GM12873 (cell line): ENCODE results near the gene PPFIBP1.

ENCODE experiments used
- TF ChIP-seq, protein P1 (sequence below): IDR thresholded peaks from 2 replicates; pipeline ENCODE4 v1.5.1; 2012; ENCODE audit warnings: low read depth, mild to moderate bottlenecking, moderate library complexity, low read length, control low read depth; ENCODE audit not compliant: insufficient read depth; ENCODE audit errors: missing control alignments

The PPFIBP1 gene

DNA sequence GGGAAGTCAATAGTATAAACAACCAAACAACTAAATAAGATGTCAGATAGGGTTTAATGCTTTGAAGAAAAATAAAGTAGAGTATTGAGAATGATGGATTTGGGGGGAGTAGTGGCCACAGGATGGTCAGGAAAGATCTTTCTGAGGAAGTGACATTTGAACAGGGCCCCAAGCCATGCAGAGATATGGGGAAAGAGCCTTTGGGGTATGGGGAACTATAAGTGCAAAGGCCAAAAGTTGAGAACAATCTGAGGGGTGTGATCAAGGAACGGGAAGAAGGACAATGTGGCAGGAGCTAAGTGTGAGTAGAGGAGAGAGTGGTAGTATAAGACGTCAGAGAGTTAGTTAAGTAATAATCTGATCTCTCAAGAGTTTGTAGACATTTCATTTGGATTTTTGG, 188.0 kb downstream of the PPFIBP1 start:
- TF ChIP-seq, protein P1, sequence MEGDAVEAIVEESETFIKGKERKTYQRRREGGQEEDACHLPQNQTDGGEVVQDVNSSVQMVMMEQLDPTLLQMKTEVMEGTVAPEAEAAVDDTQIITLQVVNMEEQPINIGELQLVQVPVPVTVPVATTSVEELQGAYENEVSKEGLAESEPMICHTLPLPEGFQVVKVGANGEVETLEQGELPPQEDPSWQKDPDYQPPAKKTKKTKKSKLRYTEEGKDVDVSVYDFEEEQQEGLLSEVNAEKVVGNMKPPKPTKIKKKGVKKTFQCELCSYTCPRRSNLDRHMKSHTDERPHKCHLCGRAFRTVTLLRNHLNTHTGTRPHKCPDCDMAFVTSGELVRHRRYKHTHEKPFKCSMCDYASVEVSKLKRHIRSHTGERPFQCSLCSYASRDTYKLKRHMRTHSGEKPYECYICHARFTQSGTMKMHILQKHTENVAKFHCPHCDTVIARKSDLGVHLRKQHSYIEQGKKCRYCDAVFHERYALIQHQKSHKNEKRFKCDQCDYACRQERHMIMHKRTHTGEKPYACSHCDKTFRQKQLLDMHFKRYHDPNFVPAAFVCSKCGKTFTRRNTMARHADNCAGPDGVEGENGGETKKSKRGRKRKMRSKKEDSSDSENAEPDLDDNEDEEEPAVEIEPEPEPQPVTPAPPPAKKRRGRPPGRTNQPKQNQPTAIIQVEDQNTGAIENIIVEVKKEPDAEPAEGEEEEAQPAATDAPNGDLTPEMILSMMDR: no peak

DNA sequence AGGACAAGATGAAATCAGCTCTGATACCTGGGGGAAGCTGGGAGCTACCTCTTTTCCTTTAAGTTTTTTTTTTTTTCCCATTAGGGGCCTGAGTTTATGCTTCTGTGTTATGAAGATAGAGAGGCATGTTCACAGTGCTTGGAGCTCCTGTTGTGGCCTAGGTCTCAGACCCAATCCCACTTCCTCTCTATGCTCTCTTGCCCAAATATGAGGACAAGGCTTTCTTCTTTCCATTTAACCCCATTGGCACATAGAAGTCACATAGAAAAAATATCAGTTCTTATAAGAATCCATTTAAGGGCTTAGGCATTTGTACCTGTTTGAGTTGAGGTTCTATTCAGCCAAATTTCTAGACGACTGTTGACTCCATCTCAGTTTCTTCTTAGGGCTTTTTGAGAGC, 199.2 kb downstream of the PPFIBP1 start:
- TF ChIP-seq, protein P1: no peak

DNA sequence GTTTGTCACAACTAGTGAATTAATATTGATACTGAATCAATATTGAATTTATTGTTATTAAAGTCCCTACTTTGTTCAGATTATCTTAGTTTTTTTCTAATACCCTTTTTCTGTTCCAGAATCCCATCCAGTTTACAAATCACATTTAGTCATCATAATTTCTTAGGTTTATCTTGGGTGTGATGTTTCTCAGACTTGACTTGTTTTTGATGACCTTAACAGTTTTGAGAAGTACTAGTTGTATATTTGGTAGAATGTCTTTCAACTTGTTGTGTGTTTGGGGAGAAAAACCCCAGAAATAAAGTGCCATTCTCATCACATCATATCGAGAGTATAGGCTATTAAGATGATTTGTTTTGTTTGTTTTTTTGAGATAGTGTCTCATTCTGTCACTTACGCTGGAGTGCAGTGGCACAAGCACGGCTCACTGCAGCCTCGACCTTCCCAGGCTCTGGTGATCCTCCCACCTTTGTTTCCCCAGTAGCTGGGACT, 206.1 kb downstream of the PPFIBP1 start:
- TF ChIP-seq, protein P1: no peak

DNA sequence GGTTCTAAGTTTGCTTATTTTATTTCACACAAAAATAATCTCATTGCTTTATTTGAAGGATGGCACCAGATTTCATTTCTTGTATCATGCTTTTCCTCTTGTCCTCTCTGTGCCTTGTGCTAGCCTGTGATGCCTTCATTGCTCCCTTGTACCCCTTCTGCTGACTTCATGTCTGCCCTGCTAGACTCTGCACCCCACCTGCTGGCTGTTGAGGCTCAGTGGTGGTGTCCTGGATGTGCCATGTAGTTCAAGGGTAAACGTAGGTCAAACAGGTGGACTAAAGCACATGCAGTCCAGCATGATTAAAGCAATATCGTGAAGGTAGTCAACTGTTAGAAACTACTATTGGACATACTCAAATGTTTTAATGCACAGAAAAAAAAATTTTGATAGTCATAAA, 208.3 kb downstream of the PPFIBP1 start:
- TF ChIP-seq, protein P1: peak; percentile 50

DNA sequence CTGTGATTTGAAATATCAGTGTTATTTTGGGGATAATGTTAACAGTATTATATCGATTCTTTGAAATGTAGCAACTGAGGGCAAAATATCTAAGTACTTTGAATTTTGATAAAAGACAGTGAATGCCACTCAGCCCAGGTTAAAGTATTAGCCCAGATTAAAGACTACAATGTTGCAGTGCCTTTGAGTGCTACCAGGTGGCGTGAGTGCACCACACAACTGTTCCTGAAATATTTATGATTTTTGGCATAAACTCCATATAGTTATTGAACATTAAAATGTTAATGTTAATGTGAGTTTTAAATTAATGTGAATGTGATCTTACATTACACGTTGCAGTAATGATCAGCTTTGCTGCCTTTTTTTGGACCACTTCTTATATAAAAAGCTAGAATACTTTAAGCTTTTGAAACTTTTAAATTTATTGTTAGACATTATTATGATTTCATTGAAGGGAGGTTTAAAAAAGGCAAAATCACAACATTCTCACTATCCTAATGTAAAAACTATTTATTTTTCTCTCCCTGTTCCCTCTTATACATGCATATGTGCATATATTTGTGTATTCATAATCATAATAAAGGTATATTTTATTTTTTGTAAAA, 209.1 kb downstream of the PPFIBP1 start:
- TF ChIP-seq, protein P1: peak; percentile 79

DNA sequence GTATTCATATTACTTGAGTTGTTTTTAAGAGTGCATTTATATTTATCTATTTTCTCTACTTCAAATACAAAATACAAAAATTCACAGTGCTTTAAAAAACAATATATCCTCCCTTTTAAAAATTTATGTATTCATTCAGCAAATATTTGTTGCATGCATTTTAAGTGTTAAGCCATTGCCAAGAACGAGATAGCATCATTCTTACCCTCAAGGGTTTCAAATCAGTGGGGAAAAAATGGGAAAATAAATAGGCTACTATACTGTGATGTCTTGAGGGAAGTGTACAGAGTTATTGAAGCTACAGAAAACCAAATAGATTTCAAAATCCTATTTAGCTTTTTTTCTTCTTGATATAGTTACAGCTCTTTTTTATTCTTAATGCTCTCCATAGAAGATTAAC, 209.8 kb downstream of the PPFIBP1 start:
- TF ChIP-seq, protein P1: no peak

DNA sequence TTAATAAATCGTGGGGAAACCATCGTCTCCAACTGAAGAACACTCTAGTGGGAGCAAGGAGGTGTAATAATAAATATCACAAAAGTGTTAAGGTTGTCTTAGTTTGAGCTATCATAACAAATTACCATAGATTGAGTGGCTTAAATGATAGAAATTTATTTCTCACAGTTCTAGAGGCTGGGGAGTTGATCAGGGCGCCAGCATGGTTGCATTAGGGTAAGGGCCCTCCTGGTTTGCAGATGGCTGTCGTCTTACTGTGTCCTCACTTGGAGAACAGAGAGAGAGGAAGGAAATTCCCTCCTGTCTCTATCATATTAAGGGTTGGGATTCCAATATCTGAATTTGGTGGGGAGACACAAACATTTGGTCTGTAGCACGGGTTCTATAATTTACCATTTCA, 219.6 kb downstream of the PPFIBP1 start:
- TF ChIP-seq, protein P1: no peak
